Measurements from ENCODE around the gene GJA10.

Gene GJA10

DNA sequence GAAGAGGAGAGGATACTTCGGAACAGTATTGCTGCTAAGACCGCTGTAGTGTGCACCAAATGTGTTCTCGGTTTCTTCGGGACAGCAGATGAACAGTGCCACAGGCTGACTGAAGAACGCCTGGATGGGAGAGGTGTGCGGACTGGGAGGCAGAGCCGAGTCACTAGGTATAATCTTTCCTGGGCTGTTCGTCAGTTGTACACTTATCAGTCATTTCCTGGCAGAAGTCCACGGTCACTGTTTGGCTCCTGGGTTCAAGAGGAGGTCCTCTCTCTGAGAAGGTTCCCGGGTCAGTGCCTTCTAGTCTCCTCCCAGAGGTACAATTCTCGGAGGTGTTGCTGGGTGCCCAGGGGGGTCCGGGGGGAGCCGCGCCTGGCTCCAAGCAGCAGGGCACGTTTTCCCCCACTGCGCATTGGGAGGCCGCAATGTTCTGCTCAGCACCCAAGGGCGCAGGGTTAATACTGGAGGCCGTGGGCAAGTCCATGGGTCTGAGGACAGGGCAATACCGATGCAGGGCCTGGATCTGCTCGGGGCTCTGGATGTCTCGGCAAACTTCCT, 38.1 kb downstream of the GJA10 start:
- ATAC-seq = no peak
- Mint-ChIP-seq H3K27ac (no peak overlapping the region), H3K9me3 (no peaks in the 10 kb centered on the region), H3K4me3 (no peak overlapping the region), H3K36me3 (peaks cover 85% of the 10 kb centered on the region), H3K4me1 (peaks cover 14% of the 10 kb centered on the region)
- no peak for DNase-seq (ENCODE audit: low spot score in 2 of 2)

DNA sequence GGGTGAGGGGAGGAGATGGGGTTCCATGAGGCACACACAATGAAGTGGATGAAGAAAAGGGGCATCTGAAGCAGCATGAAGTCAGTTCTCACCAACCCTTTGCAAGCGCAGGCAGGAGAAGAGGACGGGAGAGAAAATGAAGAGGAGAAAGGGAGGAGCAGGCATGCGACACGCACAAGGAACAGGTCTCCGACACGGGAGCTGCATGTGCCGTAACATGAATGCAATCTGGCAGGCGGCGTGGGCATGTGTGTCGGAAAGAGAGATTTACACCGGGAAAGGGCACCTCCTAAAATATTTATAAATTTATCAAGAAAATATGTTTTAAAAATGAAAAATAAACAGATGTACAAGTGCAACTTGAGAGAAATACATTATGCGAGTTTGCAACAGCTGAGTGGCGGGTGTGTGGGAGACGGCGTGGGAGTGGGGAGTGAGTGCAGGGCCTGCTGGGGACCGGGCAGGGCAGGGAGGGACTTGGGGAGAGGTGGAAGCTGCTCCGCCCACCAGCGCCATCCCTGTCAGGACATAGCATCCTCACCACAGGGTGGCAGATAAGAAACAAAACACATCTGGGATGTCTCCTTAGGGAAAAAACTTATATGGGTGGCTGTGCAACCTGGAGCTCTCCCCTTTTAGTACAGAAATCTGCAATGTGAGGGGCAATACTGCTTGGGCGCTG, 40.6 kb downstream of the GJA10 start:
- no peak overlapping the region for H3K4me3 Mint-ChIP-seq
- DNase-seq (ENCODE audit: low spot score in 2 of 2) = no peak
- ATAC-seq = no peak
- H3K9me3 Mint-ChIP-seq = no peaks in the 10 kb centered on the region
- peaks cover 92% of the 10 kb centered on the region for H3K36me3 Mint-ChIP-seq
- peaks cover under 1% of the 10 kb centered on the region for H3K4me1 Mint-ChIP-seq
- no peak overlapping the region for H3K27ac Mint-ChIP-seq

DNA sequence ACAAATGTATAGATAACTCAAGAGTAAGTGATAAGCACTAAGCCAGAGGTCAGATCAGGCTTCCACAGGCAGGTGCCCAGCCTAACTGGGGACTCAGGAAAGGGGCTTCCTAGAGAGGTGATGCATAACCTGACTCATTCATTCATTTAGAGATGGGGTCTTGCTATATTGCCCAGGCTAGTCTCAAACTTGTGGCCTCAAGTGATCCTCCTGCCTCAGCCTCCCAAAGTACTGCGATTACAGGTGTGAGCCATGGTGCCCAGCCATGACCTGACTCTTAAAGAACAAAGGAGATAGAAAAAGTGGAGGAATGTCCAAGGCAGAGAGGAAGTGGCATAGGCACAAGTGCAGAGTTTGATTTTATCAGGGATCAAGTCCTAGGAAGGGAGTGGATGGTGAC, 41.9 kb downstream of the GJA10 start:
- no peak for DNase-seq (ENCODE audit: low spot score in 2 of 2)
- H3K4me1 Mint-ChIP-seq = no peaks in the 10 kb centered on the region
- no peak overlapping the region for H3K27ac Mint-ChIP-seq

DNA sequence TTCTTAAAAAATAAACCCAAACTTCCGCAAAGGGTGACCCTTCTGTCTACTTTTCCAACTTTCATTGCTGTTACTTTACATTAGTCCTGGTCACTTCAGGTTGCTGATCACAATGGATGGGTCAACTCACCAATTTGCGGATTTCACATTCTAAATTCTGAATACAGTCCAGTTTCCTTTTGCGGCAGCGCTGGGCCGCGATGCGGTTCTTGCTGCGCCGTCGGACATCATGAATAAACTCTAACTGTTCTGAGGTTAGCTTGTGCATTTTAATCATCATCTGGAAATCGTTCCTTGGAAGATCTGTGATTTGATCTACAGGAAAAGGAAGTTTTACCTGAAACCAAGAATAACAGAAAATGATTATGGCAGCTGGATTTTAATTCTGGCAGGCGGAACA, 43.7 kb downstream of the GJA10 start:
- no peak for DNase-seq (ENCODE audit: low spot score in 2 of 2)
- Mint-ChIP-seq H3K4me1 (no peaks in the 10 kb centered on the region), H3K9me3 (no peaks in the 10 kb centered on the region), H3K27ac (no peak overlapping the region), H3K4me3 (no peak overlapping the region), H3K36me3 (peaks cover 76% of the 10 kb centered on the region)
- ATAC-seq = no peak

More for the DNA sequence above, 41.9 kb downstream of the GJA10 start:
- peaks cover 90% of the 10 kb centered on the region for H3K36me3 Mint-ChIP-seq
- no peak for ATAC-seq
- H3K9me3 Mint-ChIP-seq = no peaks in the 10 kb centered on the region
- no peak overlapping the region for H3K4me3 Mint-ChIP-seq

DNA sequence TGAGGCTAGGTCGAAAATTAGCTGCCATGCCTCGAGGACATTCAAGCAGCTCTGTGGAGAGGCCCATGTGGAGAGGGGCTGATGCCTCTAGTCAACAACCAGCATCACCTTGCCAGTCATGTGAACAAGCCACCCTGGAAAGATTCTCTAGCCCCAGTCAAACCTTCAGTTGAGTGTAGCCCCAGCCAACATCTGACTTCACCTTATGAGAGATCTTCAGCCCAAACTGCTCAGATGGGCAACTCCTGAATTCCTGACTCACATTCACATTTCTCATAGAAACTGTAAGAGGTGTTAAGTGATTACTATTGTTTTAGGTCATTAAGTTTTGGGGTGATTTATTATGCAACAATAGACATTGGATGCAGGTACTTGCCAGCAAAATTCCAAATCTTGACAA, 44.9 kb downstream of the GJA10 start:
- ATAC-seq (no peak), DNase-seq (ENCODE audit: low spot score in 2 of 2) (no peak)
- Mint-ChIP-seq H3K36me3 (peaks cover 65% of the 10 kb centered on the region), H3K9me3 (no peaks in the 10 kb centered on the region), H3K4me1 (peaks cover 1% of the 10 kb centered on the region), H3K27ac (no peak overlapping the region), H3K4me3 (no peak overlapping the region)

DNA sequence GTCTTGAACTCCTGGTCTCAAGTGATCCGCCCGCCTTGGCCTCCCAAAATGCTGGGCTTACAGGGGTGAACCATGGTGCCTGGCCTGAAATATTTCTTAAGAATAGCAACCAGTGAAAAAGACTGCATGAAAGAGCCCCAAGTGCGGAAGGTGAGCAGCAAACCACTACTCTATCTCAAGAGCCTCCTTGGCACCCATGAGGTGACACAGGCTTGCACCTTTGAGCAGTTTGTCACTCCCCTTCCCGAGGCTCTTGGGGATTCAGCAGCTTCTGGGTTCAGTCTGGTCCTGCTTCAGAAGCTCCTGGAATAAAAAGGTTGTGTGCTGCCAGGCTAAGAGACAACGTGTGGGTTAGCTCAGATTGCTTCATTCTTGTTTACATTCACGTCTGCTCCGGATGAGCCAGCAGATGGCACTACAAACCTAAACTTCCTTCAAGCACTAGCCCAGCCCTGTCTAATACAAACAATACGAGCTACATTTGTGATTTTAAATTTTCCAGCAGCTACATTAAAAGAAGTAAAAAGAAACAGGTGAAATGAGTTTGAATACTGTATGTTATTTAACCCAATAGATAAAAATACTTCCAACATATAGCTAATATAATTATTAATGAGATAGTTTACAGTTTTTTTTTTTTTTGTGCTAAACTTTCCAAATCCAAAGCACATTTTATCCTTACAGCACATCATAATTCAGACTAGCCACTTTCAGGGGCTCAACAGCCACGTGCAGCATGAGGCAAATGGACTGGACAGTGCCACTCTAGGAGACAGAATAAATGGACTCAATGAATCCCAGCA, 46.2 kb downstream of the GJA10 start:
- ATAC-seq = peak; percentile 90
- Mint-ChIP-seq H3K4me3 (no peak overlapping the region), H3K9me3 (no peaks in the 10 kb centered on the region), H3K27ac (no peak overlapping the region), H3K4me1 (peaks cover 11% of the 10 kb centered on the region), H3K36me3 (peaks cover 61% of the 10 kb centered on the region)
- peak in 1 of 2 donors; percentile 78 for DNase-seq (ENCODE audit: low spot score in 2 of 2)

DNA sequence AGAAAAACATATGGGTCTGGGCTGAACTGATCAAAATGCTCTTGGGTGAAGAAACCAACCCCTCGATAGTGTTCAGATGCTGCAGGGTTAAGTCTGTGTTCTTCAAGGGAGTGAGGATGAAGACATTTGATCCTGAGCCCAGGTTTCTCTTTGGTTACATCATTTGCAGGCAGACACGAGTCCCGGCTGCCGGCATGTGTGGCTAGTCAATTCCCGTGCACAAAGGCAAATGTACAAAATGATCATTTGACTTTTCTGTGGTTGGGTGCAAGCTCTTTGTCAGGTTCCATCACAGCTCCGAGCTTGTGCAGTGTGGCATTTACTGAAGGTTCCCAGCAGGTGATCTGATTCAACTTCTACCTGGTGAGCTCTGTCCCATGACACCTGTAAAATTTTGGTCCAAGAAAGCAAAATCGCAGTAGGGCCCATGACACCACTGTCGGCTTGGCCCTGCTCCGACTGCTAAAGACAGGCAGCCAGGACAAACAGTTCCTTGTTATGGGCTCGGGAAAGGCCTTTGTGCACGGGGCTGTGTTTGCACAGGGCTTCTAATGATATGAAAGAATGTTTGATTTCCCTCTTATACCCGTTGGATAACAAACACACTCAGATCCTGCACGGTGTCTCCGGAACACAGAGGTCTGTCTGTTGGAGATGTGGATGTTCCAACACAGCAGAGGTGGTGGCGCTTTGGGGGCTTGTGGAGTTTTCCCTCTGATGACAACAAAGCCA, 46.9 kb downstream of the GJA10 start:
- Mint-ChIP-seq H3K4me3 (no peak overlapping the region), H3K36me3 (peaks cover 61% of the 10 kb centered on the region), H3K4me1 (peaks cover 11% of the 10 kb centered on the region), H3K27ac (no peak overlapping the region), H3K9me3 (no peaks in the 10 kb centered on the region)
- no peak for ATAC-seq
- no peak for DNase-seq (ENCODE audit: low spot score in 2 of 2)

DNA sequence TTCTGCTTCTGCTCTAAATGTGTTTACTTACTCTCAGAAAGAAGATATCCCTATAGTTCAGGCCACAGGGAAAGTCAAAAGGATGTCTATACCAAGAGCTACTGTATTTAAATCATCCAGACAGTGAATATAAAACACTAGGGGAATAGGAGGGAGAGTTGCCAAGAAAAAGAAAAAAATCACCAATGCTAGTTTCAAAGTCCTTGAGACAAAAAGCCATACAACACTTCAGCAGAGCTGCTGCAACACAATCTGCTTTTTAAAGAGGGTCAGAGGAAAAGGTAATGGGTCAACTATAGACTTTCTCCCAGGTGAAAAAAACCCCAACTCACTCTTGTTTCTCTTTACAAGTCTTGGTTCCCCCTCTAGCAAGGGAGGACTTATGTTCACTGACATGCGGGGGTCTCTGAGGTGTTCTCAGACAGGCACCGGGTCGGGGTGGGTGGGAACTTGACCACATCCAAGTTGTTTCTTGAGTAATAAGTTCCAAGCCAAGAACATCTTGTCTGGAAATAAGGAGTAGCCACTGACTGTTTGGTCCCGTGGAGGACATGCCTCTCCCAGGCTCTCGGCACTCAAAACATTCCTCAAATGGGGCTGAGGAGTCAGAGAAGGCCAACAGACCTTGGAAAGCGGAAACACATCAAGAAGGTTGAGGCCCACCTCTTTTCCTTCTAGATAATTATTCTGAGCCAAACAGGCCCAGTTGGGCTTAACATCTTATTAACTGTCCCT, 47.7 kb downstream of the GJA10 start:
- DNase-seq (ENCODE audit: low spot score in 2 of 2) (no peak), ATAC-seq (no peak)
- Mint-ChIP-seq H3K9me3 (no peaks in the 10 kb centered on the region), H3K27ac (no peak overlapping the region), H3K4me1 (peaks cover 15% of the 10 kb centered on the region), H3K4me3 (no peak overlapping the region), H3K36me3 (peaks cover 65% of the 10 kb centered on the region)

DNA sequence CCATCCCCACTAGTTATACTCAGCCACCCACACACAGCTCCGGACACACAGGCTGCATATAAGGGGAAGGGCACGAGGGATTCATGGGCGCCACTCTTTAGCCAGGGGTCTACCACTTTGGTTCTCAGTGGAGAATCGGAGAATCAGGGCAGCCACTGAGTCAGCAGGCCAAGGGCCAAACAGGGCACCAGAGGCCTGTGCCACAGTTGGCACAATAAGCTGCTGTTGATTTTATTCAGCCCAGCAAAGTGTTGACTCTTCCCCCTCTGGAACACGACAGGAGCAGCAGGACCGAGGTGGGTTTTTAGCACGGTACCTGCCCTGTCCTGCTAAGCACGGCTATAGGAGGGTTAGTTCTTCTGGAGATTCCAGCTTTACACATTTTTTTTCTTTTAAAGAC, 48.3 kb downstream of the GJA10 start:
- H3K4me3 Mint-ChIP-seq = no peak overlapping the region
- no peak overlapping the region for H3K27ac Mint-ChIP-seq
- peaks cover 66% of the 10 kb centered on the region for H3K36me3 Mint-ChIP-seq
- no peak for DNase-seq (ENCODE audit: low spot score in 2 of 2)
- no peak for ATAC-seq
- peaks cover 18% of the 10 kb centered on the region for H3K4me1 Mint-ChIP-seq
- H3K9me3 Mint-ChIP-seq = no peaks in the 10 kb centered on the region

DNA sequence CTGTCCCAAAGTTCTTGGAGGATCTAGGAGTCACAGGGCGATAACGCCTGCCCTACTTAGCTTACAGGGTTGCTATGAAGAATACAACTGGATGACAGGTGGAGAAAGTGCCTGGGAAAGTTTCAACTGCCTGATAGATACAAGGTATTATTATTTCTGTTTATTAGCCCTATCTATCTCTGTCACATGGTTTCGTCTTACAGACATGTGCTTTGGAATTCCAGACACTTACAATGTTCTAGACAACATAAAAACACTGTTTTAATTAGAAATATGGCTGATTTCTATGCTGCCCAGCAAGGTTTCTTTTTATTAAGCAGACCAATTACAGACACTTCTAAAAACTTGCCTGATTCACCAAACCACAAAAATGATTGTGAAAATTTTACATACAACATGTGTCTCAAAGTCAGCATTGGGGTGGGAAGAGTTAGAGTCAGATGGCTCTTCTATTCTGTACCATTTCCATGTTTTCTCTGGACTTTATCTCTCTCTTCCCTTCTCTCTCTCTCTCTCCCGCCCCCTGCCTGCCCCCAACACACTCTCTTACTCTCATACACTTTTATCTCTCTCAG, 50.0 kb downstream of the GJA10 start:
- peaks cover 58% of the 10 kb centered on the region for H3K36me3 Mint-ChIP-seq
- no peaks in the 10 kb centered on the region for H3K9me3 Mint-ChIP-seq
- no peak overlapping the region for H3K27ac Mint-ChIP-seq
- H3K4me1 Mint-ChIP-seq = peaks cover 19% of the 10 kb centered on the region
- no peak overlapping the region for H3K4me3 Mint-ChIP-seq
- no peak for DNase-seq (ENCODE audit: low spot score in 2 of 2)
- ATAC-seq = no peak

DNA sequence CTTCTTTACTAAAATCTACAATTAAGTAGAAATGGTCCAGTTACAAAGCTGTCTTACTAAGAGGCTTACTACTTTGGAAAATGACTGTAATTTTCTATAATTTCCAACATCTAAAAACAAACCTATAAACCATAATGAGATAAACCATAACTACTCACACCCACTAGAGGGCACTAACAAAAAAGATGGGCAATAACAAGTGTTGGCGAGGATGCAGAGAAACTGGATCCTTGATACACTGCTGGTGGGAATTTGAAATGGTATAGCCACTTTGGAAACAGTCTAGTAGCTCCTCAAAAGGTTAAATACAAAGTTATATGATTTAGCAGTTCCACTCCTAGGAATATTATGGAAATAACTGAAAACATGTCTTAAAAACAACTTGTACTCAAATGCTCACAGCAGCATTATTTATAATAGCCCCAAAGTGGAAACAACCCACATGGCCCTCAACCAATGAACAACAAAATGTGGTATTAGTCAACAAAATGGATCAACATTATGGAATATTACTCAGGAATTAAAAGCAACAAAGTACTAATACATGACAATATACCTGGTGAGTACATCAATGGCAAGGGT, 50.6 kb downstream of the GJA10 start:
- no peak overlapping the region for H3K27ac Mint-ChIP-seq
- no peak for ATAC-seq
- H3K4me3 Mint-ChIP-seq = no peak overlapping the region
- H3K36me3 Mint-ChIP-seq = peaks cover 58% of the 10 kb centered on the region
- H3K9me3 Mint-ChIP-seq = no peaks in the 10 kb centered on the region
- peaks cover 25% of the 10 kb centered on the region for H3K4me1 Mint-ChIP-seq
- DNase-seq (ENCODE audit: low spot score in 2 of 2) = no peak

Measured in stimulated activated effector memory CD8-positive, alpha-beta T cell treated with anti-CD3 and anti-CD28 coated beads, Interleukin-12 subunit alpha, Interleukin-12 subunit beta, amount 100 ng/mL, for 72 hours (primary cell).